ENCODE data around the gene TTC28.
"Not testable (repeated sequence)": the region's sequence is repeated elsewhere in the genome, so short reads cannot be mapped to it uniquely, and the experiment has no call there.

Gene TTC28

DNA sequence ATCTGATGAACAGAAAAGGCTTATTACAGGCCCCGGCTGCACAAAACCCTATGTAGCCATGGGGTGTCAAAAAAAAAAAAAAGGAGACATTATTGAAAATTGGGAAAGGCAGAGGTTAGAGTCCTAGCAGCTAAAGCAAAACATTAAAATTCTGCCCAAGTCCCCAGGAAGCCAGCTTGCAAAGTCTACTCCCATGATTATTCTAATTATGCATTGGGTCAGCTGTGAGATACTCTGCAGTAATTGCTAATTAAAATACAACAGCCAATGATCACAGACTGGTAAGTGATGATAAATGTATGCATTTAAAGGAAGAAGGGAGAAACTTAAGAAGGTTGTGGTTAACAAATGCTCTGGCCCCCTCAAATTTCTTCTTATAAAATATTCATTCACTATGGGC, 473.7 kb downstream of the TTC28 start:
- H3K27ac Mint-ChIP-seq = no peak overlapping the region
- H3K36me3 Mint-ChIP-seq (ENCODE audit: low read depth) = peaks cover 9% of the 10 kb centered on the region
- H3K4me1 Mint-ChIP-seq = peaks cover 3% of the 10 kb centered on the region
- H3K27me3 Mint-ChIP-seq (ENCODE audit: low read depth) = no peaks in the 10 kb centered on the region
- TF ChIP-seq, protein P1, sequence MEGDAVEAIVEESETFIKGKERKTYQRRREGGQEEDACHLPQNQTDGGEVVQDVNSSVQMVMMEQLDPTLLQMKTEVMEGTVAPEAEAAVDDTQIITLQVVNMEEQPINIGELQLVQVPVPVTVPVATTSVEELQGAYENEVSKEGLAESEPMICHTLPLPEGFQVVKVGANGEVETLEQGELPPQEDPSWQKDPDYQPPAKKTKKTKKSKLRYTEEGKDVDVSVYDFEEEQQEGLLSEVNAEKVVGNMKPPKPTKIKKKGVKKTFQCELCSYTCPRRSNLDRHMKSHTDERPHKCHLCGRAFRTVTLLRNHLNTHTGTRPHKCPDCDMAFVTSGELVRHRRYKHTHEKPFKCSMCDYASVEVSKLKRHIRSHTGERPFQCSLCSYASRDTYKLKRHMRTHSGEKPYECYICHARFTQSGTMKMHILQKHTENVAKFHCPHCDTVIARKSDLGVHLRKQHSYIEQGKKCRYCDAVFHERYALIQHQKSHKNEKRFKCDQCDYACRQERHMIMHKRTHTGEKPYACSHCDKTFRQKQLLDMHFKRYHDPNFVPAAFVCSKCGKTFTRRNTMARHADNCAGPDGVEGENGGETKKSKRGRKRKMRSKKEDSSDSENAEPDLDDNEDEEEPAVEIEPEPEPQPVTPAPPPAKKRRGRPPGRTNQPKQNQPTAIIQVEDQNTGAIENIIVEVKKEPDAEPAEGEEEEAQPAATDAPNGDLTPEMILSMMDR (IDR thresholded peaks at IDR 0.05; ENCODE audit: unreplicated experiment in 3 of 3) = no peak
- H3K4me3 Mint-ChIP-seq = no peak overlapping the region
- peaks cover 12% of the 10 kb centered on the region for H3K9me3 Mint-ChIP-seq

DNA sequence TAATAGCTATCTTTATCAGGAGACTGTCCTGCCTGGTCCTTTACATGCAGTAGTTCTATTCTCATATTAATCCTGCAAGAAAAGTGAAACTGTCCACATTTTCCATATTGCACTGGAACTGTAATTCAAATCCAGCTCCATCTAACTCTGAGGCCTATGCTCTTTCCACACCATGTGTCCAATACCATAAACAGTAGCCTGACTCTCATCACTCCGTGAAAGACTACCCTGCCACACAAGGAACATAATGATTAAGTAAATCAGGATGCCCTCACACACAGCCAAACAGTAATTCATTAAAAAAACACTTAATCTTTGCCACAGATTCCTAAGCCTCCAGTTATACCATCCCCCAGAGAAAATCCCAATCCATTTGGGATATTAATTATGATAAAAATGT, 475.3 kb downstream of the TTC28 start:
- Mint-ChIP-seq H3K4me1 (peaks cover 3% of the 10 kb centered on the region), H3K9me3 (no peaks in the 10 kb centered on the region), H3K27ac (no peak overlapping the region), H3K36me3 (ENCODE audit: low read depth) (no peaks in the 10 kb centered on the region), H3K4me3 (no peak overlapping the region), H3K27me3 (ENCODE audit: low read depth) (no peaks in the 10 kb centered on the region)
- TF ChIP-seq, protein P1 (IDR thresholded peaks at IDR 0.05; ENCODE audit: unreplicated experiment in 3 of 3) = no peak

DNA sequence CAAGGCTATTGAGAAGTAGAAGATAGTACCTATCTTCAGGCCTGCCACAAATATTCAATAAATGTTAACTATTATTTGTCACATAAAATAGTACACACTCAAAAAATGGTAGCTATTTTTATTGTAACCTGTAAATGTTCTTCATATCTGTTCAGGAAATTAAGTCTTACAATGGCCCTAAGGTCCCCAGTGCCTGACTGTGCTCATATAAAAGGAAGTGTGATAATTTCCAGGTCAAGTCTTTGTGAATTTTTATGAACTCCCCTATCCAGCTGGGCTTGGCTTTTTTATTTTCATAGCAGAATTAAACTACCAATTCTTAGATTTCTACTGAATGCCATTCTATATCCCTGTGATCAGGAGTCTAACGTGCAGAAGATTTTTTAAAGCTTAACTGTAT, 476.4 kb downstream of the TTC28 start:
- TF ChIP-seq, protein P1 (IDR thresholded peaks at IDR 0.05; ENCODE audit: unreplicated experiment in 3 of 3) = no peak
- Mint-ChIP-seq H3K9me3 (no peaks in the 10 kb centered on the region), H3K36me3 (ENCODE audit: low read depth) (no peaks in the 10 kb centered on the region), H3K27ac (no peak overlapping the region), H3K4me3 (no peak overlapping the region), H3K4me1 (peaks cover 3% of the 10 kb centered on the region), H3K27me3 (ENCODE audit: low read depth) (no peaks in the 10 kb centered on the region)

DNA sequence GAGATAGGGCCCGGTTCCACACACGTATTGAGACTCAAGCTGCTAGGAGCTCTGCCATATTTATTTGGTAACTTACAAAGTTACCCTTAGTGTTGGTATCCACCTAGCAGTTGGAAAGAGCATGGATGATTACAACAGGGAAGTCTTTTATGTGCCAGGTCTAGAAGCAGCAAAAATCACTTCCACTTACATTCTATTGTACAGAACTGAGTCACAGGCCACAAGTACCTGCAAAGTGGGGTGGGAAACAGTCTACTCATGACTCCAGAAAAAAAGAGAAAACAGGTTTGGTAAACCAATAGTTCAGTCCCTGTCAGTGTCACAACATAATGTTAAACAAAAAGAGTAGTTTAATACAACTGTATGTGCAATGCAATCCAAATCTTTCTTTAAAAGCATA, 480.9 kb downstream of the TTC28 start:
- peaks cover 8% of the 10 kb centered on the region for H3K36me3 Mint-ChIP-seq (ENCODE audit: low read depth)
- TF ChIP-seq, protein P1 (IDR thresholded peaks at IDR 0.05; ENCODE audit: unreplicated experiment in 3 of 3) = no peak
- H3K9me3 Mint-ChIP-seq = peaks cover 8% of the 10 kb centered on the region
- H3K4me3 Mint-ChIP-seq = no peak overlapping the region
- no peaks in the 10 kb centered on the region for H3K27me3 Mint-ChIP-seq (ENCODE audit: low read depth)
- H3K27ac Mint-ChIP-seq = no peak overlapping the region
- H3K4me1 Mint-ChIP-seq = no peaks in the 10 kb centered on the region

DNA sequence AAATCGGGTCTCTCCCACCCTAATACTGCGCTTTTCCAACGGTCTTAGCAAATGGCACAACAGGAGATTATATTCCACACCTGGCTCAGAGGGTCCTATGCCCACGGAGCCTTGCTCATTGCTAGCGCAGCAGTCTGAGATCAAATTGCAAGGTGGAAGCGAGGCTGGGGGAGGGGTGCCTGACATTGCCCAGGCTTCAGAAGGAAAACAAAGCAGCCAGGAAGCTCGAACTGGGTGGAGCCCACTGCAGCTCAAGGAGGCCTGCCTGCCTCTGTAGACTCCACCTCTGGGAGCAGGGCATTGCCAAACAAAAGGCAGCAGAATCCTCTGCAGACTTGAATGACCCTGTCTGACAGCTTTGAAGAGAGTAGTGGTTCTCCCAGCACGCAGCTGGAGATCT, 488.1 kb downstream of the TTC28 start:
- not testable (repeated sequence) for H3K27ac Mint-ChIP-seq; H3K27me3 Mint-ChIP-seq (ENCODE audit: low read depth); H3K4me3 Mint-ChIP-seq
- Mint-ChIP-seq H3K9me3 (peaks cover 30% of the 10 kb centered on the region), H3K4me1 (peaks cover 12% of the 10 kb centered on the region), H3K36me3 (ENCODE audit: low read depth) (peaks cover 33% of the 10 kb centered on the region)

DNA sequence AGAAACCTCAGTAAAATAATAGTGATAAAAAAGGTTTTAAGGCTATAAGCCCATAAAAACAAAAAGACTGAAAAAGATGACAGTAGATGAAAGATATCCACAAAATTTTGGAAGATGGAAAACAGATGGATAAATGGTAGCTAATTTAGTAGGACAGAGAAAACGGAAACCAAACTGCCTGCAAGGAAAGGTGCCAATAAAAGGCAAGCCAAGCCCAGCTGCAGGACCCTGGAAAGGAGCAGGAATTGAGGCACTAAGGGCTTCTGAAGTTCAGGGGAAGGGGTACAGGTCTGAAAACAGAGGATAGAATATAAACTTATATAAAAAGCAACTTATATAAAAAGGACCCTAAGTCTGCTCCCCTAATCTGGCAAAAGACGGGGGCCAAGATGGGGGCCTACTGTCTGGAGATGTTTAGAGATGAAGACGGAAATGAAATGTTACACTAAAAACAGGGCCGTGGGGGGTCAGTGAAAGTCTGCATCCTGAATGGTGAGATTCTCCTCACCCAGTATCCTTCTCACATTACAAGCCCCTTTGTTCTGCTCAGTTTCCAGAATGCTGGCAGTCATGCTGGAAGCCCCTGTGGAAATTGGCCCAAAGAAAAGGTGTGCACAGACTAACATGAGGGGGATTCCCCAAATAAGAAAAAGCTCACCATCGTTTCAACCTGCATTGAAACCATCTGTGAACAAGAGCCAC, 491.3 kb downstream of the TTC28 start:
- H3K27me3 Mint-ChIP-seq (ENCODE audit: low read depth) = no peaks in the 10 kb centered on the region
- peaks cover 18% of the 10 kb centered on the region for H3K9me3 Mint-ChIP-seq
- peaks cover 21% of the 10 kb centered on the region for H3K36me3 Mint-ChIP-seq (ENCODE audit: low read depth)
- TF ChIP-seq, protein P1 (IDR thresholded peaks at IDR 0.05; ENCODE audit: unreplicated experiment in 3 of 3) = no peak
- peak overlapping the region in 2 of 3 experiments; percentile 33 to 67 for H3K27ac Mint-ChIP-seq
- no peak overlapping the region for H3K4me3 Mint-ChIP-seq
- peaks cover 15% of the 10 kb centered on the region for H3K4me1 Mint-ChIP-seq

Data from nephron (organoid).